Panc1 (cell line): ENCODE results near the gene NPLOC4.

Source experiments
- POLR2AphosphoS5 ChIP-seq: IDR thresholded peaks from 2 replicates; pipeline ENCODE4 v1.6.1; 2012; ENCODE audit warnings: mild to moderate bottlenecking, low read depth, low read length, moderate library complexity
- TF ChIP-seq, protein P1 (sequence below): fragments of 450-650 bp; IDR thresholded peaks from 2 replicates; pipeline ENCODE4 v1.5.1; 2017; ENCODE audit warnings: mild to moderate bottlenecking
- TF ChIP-seq, protein P2 (sequence below), 2 experiments: IDR thresholded peaks; 2 replicates each; pipeline ENCODE4 v1.6.1; 2011 to 2012; ENCODE audit warnings: low read depth in 2 of 2, control low read depth in 1 of 2, low read length in 1 of 2, mild to moderate bottlenecking in 1 of 2, moderate library complexity in 1 of 2; ENCODE audit not compliant: insufficient read depth in 1 of 2

DNA sequence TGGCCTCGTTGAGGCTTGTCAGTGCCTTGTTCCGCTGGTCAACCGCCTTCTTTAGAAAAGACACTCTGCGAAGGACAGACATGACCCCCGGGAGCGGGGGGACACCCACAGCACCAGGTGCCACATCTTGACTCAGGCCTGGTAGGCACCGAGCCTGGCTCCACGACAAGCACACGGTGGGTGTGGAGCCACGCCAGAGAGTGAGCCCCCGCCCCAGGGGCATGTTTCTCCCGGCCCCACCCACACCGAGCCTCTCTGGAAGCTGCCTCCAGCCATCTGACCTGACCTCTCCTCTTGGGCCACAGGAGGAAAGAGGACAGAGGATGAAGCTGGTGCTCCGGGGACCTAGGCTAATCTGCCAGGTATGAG, 89.3 kb downstream of the NPLOC4 start:
- TF ChIP-seq, protein P1, sequence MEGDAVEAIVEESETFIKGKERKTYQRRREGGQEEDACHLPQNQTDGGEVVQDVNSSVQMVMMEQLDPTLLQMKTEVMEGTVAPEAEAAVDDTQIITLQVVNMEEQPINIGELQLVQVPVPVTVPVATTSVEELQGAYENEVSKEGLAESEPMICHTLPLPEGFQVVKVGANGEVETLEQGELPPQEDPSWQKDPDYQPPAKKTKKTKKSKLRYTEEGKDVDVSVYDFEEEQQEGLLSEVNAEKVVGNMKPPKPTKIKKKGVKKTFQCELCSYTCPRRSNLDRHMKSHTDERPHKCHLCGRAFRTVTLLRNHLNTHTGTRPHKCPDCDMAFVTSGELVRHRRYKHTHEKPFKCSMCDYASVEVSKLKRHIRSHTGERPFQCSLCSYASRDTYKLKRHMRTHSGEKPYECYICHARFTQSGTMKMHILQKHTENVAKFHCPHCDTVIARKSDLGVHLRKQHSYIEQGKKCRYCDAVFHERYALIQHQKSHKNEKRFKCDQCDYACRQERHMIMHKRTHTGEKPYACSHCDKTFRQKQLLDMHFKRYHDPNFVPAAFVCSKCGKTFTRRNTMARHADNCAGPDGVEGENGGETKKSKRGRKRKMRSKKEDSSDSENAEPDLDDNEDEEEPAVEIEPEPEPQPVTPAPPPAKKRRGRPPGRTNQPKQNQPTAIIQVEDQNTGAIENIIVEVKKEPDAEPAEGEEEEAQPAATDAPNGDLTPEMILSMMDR, result no peak
- TF ChIP-seq POLR2AphosphoS5, result 0 out of 2 replicates have a peak, but pooled peaks have one; percentile 25
- TF ChIP-seq, protein P2, sequence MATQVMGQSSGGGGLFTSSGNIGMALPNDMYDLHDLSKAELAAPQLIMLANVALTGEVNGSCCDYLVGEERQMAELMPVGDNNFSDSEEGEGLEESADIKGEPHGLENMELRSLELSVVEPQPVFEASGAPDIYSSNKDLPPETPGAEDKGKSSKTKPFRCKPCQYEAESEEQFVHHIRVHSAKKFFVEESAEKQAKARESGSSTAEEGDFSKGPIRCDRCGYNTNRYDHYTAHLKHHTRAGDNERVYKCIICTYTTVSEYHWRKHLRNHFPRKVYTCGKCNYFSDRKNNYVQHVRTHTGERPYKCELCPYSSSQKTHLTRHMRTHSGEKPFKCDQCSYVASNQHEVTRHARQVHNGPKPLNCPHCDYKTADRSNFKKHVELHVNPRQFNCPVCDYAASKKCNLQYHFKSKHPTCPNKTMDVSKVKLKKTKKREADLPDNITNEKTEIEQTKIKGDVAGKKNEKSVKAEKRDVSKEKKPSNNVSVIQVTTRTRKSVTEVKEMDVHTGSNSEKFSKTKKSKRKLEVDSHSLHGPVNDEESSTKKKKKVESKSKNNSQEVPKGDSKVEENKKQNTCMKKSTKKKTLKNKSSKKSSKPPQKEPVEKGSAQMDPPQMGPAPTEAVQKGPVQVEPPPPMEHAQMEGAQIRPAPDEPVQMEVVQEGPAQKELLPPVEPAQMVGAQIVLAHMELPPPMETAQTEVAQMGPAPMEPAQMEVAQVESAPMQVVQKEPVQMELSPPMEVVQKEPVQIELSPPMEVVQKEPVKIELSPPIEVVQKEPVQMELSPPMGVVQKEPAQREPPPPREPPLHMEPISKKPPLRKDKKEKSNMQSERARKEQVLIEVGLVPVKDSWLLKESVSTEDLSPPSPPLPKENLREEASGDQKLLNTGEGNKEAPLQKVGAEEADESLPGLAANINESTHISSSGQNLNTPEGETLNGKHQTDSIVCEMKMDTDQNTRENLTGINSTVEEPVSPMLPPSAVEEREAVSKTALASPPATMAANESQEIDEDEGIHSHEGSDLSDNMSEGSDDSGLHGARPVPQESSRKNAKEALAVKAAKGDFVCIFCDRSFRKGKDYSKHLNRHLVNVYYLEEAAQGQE (IDR thresholded peaks at IDR 0.05; ENCODE audit: insufficient read depth in 1 of 2, low read depth in 2 of 2, low read length in 1 of 2), result no peak
